GM10266 (cell line): ENCODE measurements around the gene CTRB1.
"Not testable (repeated sequence)": the region's sequence is repeated elsewhere in the genome, so short reads cannot be mapped to it uniquely, and the experiment has no call there.

Experiments
- DNase-seq: peaks from one replicate; pipeline ENCODE4 v3.0.0; 2012; ENCODE audit errors: extremely low spot score
- CTCF ChIP-seq: IDR thresholded peaks from 2 replicates; pipeline ENCODE4 v1.5.1; 2012; ENCODE audit warnings: mild to moderate bottlenecking, low read depth; ENCODE audit not compliant: control insufficient read depth, insufficient read depth; ENCODE audit errors: missing control alignments

The CTRB1 gene

GRCh38 chr16:75196836-75197235, 22.0 kb upstream of the CTRB1 start:
- DNase-seq: no peak
- TF ChIP-seq CTCF: no peak

GRCh38 chr16:75197522-75198134, 21.2 kb upstream of the CTRB1 start:
- DNase-seq: no peak
- no peak for TF ChIP-seq CTCF

- no peak for DNase-seq
- no peak for TF ChIP-seq CTCF
Observed at GRCh38 chr16:75198135-75198600, 20.6 kb upstream of the CTRB1 start.

GRCh38 chr16:75202069-75202590, 16.7 kb upstream of the CTRB1 start:
- no peak for TF ChIP-seq CTCF
- no peak for DNase-seq

GRCh38 chr16:75203096-75203495, 15.7 kb upstream of the CTRB1 start:
- no peak for TF ChIP-seq CTCF
- DNase-seq: no peak

- TF ChIP-seq CTCF: no peak
- peak; percentile 16 for DNase-seq
Observed at GRCh38 chr16:75203667-75204409, 14.9 kb upstream of the CTRB1 start.

GRCh38 chr16:75204410-75204758, 14.4 kb upstream of the CTRB1 start:
- TF ChIP-seq CTCF: no peak
- DNase-seq: peak; percentile 7

- not testable (repeated sequence) for DNase-seq
Observed at GRCh38 chr16:75204905-75205304, 13.9 kb upstream of the CTRB1 start.

GRCh38 chr16:75205438-75205837, 13.3 kb upstream of the CTRB1 start:
- not testable (repeated sequence) for DNase-seq

- DNase-seq: peak; percentile 50
Observed at GRCh38 chr16:75205961-75206748, 12.6 kb upstream of the CTRB1 start.
